SK-N-SH (cell line): ENCODE results near the gene ASTN2.
A peak's percentile ranks its signal among the peaks of the same experiment; 100 is the strongest.

Experiments
- EP300 ChIP-seq, 2 experiments: IDR thresholded peaks; 2 replicates each; pipeline versions ENCODE4 v1.4.0 to v1.6.1; 2012; ENCODE audit warnings: borderline replicate concordance in 1 of 2, low read depth in 1 of 2, low read length in 1 of 2
- GABPA ChIP-seq: IDR thresholded peaks from 2 replicates; pipeline ENCODE4 v1.4.0; 2012; ENCODE audit warnings: low read depth, mild to moderate bottlenecking
- GATA2 ChIP-seq: sonication (generic); formaldehyde crosslinking; IDR thresholded peaks from 2 replicates; pipeline ENCODE4 v1.5.0; 2020; ENCODE audit warnings: mild to moderate bottlenecking, missing genetic modification reagents
- JUND ChIP-seq: IDR thresholded peaks from 2 replicates; pipeline ENCODE4 v1.4.0; 2012
- POLR2AphosphoS5 ChIP-seq: IDR thresholded peaks from 2 replicates; pipeline ENCODE4 v1.6.1; 2012; ENCODE audit warnings: low read depth, low read length
- YY1 ChIP-seq: IDR thresholded peaks from 2 replicates; pipeline ENCODE4 v1.4.0; 2012; ENCODE audit warnings: low read depth, mild to moderate bottlenecking
- TF ChIP-seq, protein P1 (sequence below): fragments of 200-600 bp; sonication (generic); IDR thresholded peaks from 2 replicates; pipeline ENCODE4 v1.6.1; 2017; ENCODE audit warnings: antibody characterized with exemption, mild to moderate bottlenecking, moderate library complexity
- TF ChIP-seq, protein P2 (sequence below): IDR thresholded peaks from 2 replicates; pipeline ENCODE4 v1.6.1; 2012; ENCODE audit warnings: mild to moderate bottlenecking, low read depth, low read length, moderate library complexity

DNA sequence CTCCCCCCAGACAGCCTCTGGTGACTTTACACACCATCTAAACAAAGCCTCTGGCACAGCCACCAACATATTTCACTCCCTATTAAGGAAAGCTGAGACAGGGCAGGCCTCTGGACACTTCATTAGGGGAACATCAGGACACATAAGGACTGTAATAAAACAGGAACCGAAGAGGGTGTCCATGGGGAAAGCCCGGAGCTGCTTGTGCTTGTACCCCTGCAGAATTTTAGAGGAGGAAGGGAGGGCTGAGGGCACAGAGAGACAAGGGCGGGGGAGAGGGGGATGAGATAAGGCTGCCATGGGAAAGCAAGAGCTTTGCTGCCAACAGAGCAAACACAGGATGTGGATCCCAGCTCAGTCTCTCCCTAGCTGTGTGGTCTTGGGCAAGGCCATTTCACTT, 138.4 kb downstream of the ASTN2 start:
- TF ChIP-seq, protein P1, sequence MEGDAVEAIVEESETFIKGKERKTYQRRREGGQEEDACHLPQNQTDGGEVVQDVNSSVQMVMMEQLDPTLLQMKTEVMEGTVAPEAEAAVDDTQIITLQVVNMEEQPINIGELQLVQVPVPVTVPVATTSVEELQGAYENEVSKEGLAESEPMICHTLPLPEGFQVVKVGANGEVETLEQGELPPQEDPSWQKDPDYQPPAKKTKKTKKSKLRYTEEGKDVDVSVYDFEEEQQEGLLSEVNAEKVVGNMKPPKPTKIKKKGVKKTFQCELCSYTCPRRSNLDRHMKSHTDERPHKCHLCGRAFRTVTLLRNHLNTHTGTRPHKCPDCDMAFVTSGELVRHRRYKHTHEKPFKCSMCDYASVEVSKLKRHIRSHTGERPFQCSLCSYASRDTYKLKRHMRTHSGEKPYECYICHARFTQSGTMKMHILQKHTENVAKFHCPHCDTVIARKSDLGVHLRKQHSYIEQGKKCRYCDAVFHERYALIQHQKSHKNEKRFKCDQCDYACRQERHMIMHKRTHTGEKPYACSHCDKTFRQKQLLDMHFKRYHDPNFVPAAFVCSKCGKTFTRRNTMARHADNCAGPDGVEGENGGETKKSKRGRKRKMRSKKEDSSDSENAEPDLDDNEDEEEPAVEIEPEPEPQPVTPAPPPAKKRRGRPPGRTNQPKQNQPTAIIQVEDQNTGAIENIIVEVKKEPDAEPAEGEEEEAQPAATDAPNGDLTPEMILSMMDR = no peak
- no peak for TF ChIP-seq YY1
- peak in 1 of 2 experiments; percentile 95; a peak in 2 of 4 replicates for TF ChIP-seq EP300 (IDR thresholded peaks at IDR 0.05; ENCODE audit: borderline replicate concordance in 1 of 2, low read depth in 1 of 2, low read length in 1 of 2)
- TF ChIP-seq, protein P2, sequence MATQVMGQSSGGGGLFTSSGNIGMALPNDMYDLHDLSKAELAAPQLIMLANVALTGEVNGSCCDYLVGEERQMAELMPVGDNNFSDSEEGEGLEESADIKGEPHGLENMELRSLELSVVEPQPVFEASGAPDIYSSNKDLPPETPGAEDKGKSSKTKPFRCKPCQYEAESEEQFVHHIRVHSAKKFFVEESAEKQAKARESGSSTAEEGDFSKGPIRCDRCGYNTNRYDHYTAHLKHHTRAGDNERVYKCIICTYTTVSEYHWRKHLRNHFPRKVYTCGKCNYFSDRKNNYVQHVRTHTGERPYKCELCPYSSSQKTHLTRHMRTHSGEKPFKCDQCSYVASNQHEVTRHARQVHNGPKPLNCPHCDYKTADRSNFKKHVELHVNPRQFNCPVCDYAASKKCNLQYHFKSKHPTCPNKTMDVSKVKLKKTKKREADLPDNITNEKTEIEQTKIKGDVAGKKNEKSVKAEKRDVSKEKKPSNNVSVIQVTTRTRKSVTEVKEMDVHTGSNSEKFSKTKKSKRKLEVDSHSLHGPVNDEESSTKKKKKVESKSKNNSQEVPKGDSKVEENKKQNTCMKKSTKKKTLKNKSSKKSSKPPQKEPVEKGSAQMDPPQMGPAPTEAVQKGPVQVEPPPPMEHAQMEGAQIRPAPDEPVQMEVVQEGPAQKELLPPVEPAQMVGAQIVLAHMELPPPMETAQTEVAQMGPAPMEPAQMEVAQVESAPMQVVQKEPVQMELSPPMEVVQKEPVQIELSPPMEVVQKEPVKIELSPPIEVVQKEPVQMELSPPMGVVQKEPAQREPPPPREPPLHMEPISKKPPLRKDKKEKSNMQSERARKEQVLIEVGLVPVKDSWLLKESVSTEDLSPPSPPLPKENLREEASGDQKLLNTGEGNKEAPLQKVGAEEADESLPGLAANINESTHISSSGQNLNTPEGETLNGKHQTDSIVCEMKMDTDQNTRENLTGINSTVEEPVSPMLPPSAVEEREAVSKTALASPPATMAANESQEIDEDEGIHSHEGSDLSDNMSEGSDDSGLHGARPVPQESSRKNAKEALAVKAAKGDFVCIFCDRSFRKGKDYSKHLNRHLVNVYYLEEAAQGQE = no peak
- TF ChIP-seq GABPA = no peak
- TF ChIP-seq GATA2 = peak; percentile 76
- TF ChIP-seq JUND = no peak
- TF ChIP-seq POLR2AphosphoS5 = no peak
